H9 (cell line): ENCODE data around the gene ROPN1L. TPM values are rescaled to one million over a fixed set of nuclear protein-coding genes. Genes with fewer than 3 reads are reported as not detected.
A peak's percentile ranks its signal among the peaks of the same experiment; 100 is the strongest.

ENCODE experiments used
- DNase-seq: peaks from one replicate; pipeline ENCODE4 v3.0.0-alpha.2; 2017
- H2AFZ ChIP-seq: one replicate; pipeline ENCODE4 v1.6.1; 2013; ENCODE audit warnings: mild to moderate bottlenecking, low read length, control low read depth, moderate library complexity
- H2AK5ac ChIP-seq: 2 replicates; pipeline ENCODE4 v1.6.1; 2013; ENCODE audit warnings: low read length, control low read depth, mixed read lengths; ENCODE audit not compliant: insufficient read length
- H2BK120ac ChIP-seq: one replicate; pipeline ENCODE4 v1.6.1; 2013; ENCODE audit warnings: low read depth, mild to moderate bottlenecking, low read length, control low read depth, inconsistent platforms; ENCODE audit not compliant: poor library complexity, severe bottlenecking
- H2BK12ac ChIP-seq: 2 replicates; pipeline ENCODE4 v1.6.1; 2013; ENCODE audit warnings: low read length, control low read depth, mixed read lengths, low read depth; ENCODE audit not compliant: insufficient read length
- H2BK15ac ChIP-seq: 2 replicates; pipeline ENCODE4 v1.6.1; 2013; ENCODE audit warnings: low read depth, low read length, control low read depth
- H2BK20ac ChIP-seq: one replicate; pipeline ENCODE4 v1.6.1; 2013; ENCODE audit warnings: low read depth, mild to moderate bottlenecking, low read length, control low read depth, inconsistent platforms; ENCODE audit not compliant: poor library complexity, severe bottlenecking
- H2BK5ac ChIP-seq: 2 replicates; pipeline ENCODE4 v1.6.1; 2013; ENCODE audit warnings: low read length, control low read depth, mixed read lengths; ENCODE audit not compliant: insufficient read length
- H3K14ac ChIP-seq: 2 replicates; pipeline ENCODE4 v1.6.1; 2013; ENCODE audit warnings: low read length, control low read depth; ENCODE audit not compliant: insufficient read depth
- H3K18ac ChIP-seq: 2 replicates; pipeline ENCODE4 v1.6.1; 2013; ENCODE audit warnings: low read depth, mild to moderate bottlenecking, mixed read lengths, low read length, control low read depth; ENCODE audit not compliant: insufficient read length
- H3K23ac ChIP-seq: 2 replicates; pipeline ENCODE4 v1.6.1; 2013; ENCODE audit warnings: low read length, control low read depth, mixed read lengths, low read depth; ENCODE audit not compliant: insufficient read length
- H3K23me2 ChIP-seq: 2 replicates; pipeline ENCODE4 v1.6.1; 2013; ENCODE audit warnings: low read depth, mild to moderate bottlenecking, mixed read lengths, low read length, control low read depth; ENCODE audit not compliant: insufficient read length, poor library complexity, severe bottlenecking
- H3K27ac ChIP-seq: 2 replicates; pipeline ENCODE4 v1.5.1; 2013; ENCODE audit warnings: low read length, control low read depth, mixed read lengths, low read depth; ENCODE audit not compliant: insufficient read length
- H3K27me3 ChIP-seq: 2 replicates; pipeline ENCODE4 v1.6.1; 2013; ENCODE audit warnings: low read length, control low read depth, inconsistent platforms; ENCODE audit not compliant: insufficient read depth
- H3K4ac ChIP-seq: 2 replicates; pipeline ENCODE4 v1.6.1; 2013; ENCODE audit warnings: low read depth, mild to moderate bottlenecking, control low read depth, inconsistent platforms, low read length, moderate library complexity
- H3K4me1 ChIP-seq: 2 replicates; pipeline ENCODE4 v1.6.1; 2013; ENCODE audit warnings: low read length, control low read depth, inconsistent platforms; ENCODE audit not compliant: insufficient read depth
- H3K4me2 ChIP-seq: 2 replicates; pipeline ENCODE4 v1.6.1; 2013; ENCODE audit warnings: low read length, control low read depth, mixed read lengths; ENCODE audit not compliant: insufficient read length, insufficient read depth
- H3K56ac ChIP-seq: 2 replicates; pipeline ENCODE4 v1.6.1; 2013; ENCODE audit warnings: low read depth, mild to moderate bottlenecking, mixed read lengths, low read length, control low read depth; ENCODE audit not compliant: insufficient read length
- H3K79me1 ChIP-seq: 2 replicates; pipeline ENCODE4 v1.6.1; 2013; ENCODE audit warnings: low read depth, mild to moderate bottlenecking, moderate library complexity, low read length, control low read depth, inconsistent platforms; ENCODE audit not compliant: insufficient read depth, poor library complexity, severe bottlenecking
- H3K79me2 ChIP-seq: 2 replicates; pipeline ENCODE4 v1.6.1; 2013; ENCODE audit warnings: low read length, control low read depth, inconsistent platforms; ENCODE audit not compliant: insufficient read depth
- H3K9ac ChIP-seq: 2 replicates; pipeline ENCODE4 v1.6.1; 2013; ENCODE audit warnings: low read length, control low read depth, mixed read lengths; ENCODE audit not compliant: insufficient read length; ENCODE audit errors: extremely low read depth
- H3K9me3 ChIP-seq: one replicate; pipeline ENCODE4 v1.6.1; 2013; ENCODE audit warnings: low read depth, low read length, inconsistent platforms; ENCODE audit not compliant: control insufficient read depth
- H3T11ph ChIP-seq: one replicate; pipeline ENCODE4 v1.6.1; 2013; ENCODE audit warnings: mild to moderate bottlenecking, low read length, control low read depth, inconsistent platforms
- H4K20me1 ChIP-seq: one replicate; pipeline ENCODE4 v1.6.1; 2013; ENCODE audit not compliant: control insufficient read depth, insufficient read length, insufficient read depth
- H4K5ac ChIP-seq: 2 replicates; pipeline ENCODE4 v1.6.1; 2013; ENCODE audit warnings: low read depth, mild to moderate bottlenecking, mixed read lengths, low read length, control low read depth; ENCODE audit not compliant: insufficient read length
- H4K8ac ChIP-seq: replicated peaks from 2 replicates; pipeline ENCODE4 v1.6.1; 2013; ENCODE audit warnings: low read length, control low read depth, mixed read lengths, low read depth; ENCODE audit not compliant: insufficient read length
- H4K91ac ChIP-seq: 2 replicates; pipeline ENCODE4 v1.6.1; 2013; ENCODE audit warnings: low read depth, mild to moderate bottlenecking, moderate library complexity, mixed read lengths, low read length, control low read depth; ENCODE audit not compliant: insufficient read length
- H3K27ac Mint-ChIP-seq, 3 experiments: 2 replicates in 2 of 3; 3 replicates in 1 of 3; pipeline ENCODE4 v1.8.0; 2020 to 2021; ENCODE audit warnings: mixed read lengths in 3 of 3, mild to moderate bottlenecking in 1 of 3, moderate library complexity in 1 of 3
- H3K27me3 Mint-ChIP-seq: 2 replicates; pipeline ENCODE4 v1.8.0; 2021; ENCODE audit warnings: low read depth, mild to moderate bottlenecking, moderate library complexity, mixed read lengths
- H3K36me3 Mint-ChIP-seq, 3 experiments: 2 replicates in 2 of 3; 3 replicates in 1 of 3; pipeline ENCODE4 v1.8.0; 2020 to 2021; ENCODE audit warnings: low read depth in 3 of 3, mixed read lengths in 3 of 3; ENCODE audit not compliant: insufficient read depth in 1 of 3
- H3K4me1 Mint-ChIP-seq, 2 experiments: 2 replicates each; pipeline ENCODE4 v1.8.0; 2020; ENCODE audit warnings: mixed read lengths in 2 of 2
- H3K4me3 Mint-ChIP-seq, 2 experiments: 2 replicates in 1 of 2; 3 replicates in 1 of 2; pipeline ENCODE4 v1.8.0; 2020 to 2021; ENCODE audit warnings: mild to moderate bottlenecking in 2 of 2, mixed read lengths in 2 of 2, moderate library complexity in 1 of 2
- H3K9me3 Mint-ChIP-seq, 2 experiments: 2 replicates in 1 of 2; 3 replicates in 1 of 2; pipeline ENCODE4 v1.8.0; 2020; ENCODE audit warnings: mild to moderate bottlenecking in 2 of 2, mixed read lengths in 2 of 2, moderate library complexity in 1 of 2
- CTCF ChIP-seq: fragments of 200-600 bp; sonication (generic); conservative IDR thresholded peaks from 3 replicates; pipeline ENCODE4 v1.8.0; 2021; ENCODE audit warnings: antibody characterized with exemption, mild to moderate bottlenecking
- WGBS: extraction: QIAGEN DNeasy Blood & Tissue Kit; methylation state at CpG from one replicate; pipeline ENCODE4 v1.1.7; 2013; ENCODE audit warnings: missing lambda C conversion rate, low lambda C conversion rate, mixed read lengths; ENCODE audit not compliant: insufficient read length; ENCODE audit errors: extremely low coverage; 5-methylcytosine and 5-hydroxymethylcytosine counted together
- total RNA-seq: library from RNA; stranded (reverse); gene quantifications from 2 replicates; pipeline ENCODE4 v1.2.1, GENCODE V29; 2021

ROPN1L gene
- total RNA-seq, 1 experiment from 2014 or later = 0.37 TPM

- no peak overlapping the region for H2AK5ac ChIP-seq
- no peak overlapping the region for H3K9ac ChIP-seq
- DNase-seq = peak; percentile 58
- no peak overlapping the region for H2BK5ac ChIP-seq
- no peak overlapping the region for H3K4ac ChIP-seq
- H2AFZ ChIP-seq = peak overlapping the region; percentile 51
- no peaks in the 10 kb centered on the region for H3K79me1 ChIP-seq
- no peak overlapping the region for H2BK15ac ChIP-seq
- H3K4me2 ChIP-seq = no peak overlapping the region
- no peak overlapping the region for H2BK12ac ChIP-seq
- no peak overlapping the region for H4K91ac ChIP-seq
- H3K27me3 ChIP-seq = no peaks in the 10 kb centered on the region
- no peaks in the 10 kb centered on the region; the same call in 1 of the 2 replicates for H3K4me1 ChIP-seq
- H4K8ac ChIP-seq = no peak overlapping the region
- H3K27ac Mint-ChIP-seq = no peak overlapping the region
- no peak overlapping the region for H4K5ac ChIP-seq
- no peaks in the 10 kb centered on the region for H3K36me3 Mint-ChIP-seq
- H2BK20ac ChIP-seq = no peak overlapping the region
- no peaks in the 10 kb centered on the region for H3K9me3 ChIP-seq
- no peaks in the 10 kb centered on the region for H3K79me2 ChIP-seq
- no peak for TF ChIP-seq CTCF
- no peak overlapping the region for H3K56ac ChIP-seq
- H3K9me3 Mint-ChIP-seq = no peaks in the 10 kb centered on the region
- peaks cover 17% of the 10 kb centered on the region for H3K27me3 Mint-ChIP-seq
- peaks cover 19 to 23% of the 10 kb centered on the region in 2 experiments for H3K4me1 Mint-ChIP-seq
- no CpG with 5 or more reads among the region's 10 CpGs for WGBS
- H3K18ac ChIP-seq = no peak overlapping the region
- no peak overlapping the region for H2BK120ac ChIP-seq
- H3K14ac ChIP-seq = no peak overlapping the region
- no peaks in the 10 kb centered on the region for H3K23me2 ChIP-seq
- no peak overlapping the region for H3T11ph ChIP-seq
- H3K4me3 Mint-ChIP-seq = no peak overlapping the region
- peaks cover 2% of the 10 kb centered on the region for H4K20me1 ChIP-seq
- no peak overlapping the region for H3K27ac ChIP-seq
- no peak overlapping the region for H3K23ac ChIP-seq
Observed at GRCh38 chr5:10461904-10462555, 20.4 kb downstream of the ROPN1L start.
